ENCODE measurements around the gene SUN2. TPM values are rescaled to one million over a fixed set of nuclear protein-coding genes. Genes with fewer than 3 reads are reported as not detected.

SUN2 gene
- total and polyA plus RNA-seq, 2 of the 13 experiments (the other 11 are each of a cell fraction or from before 2014, with no cell fraction given): 45.6 to 56.6 TPM

- TF ChIP-seq EP300 (IDR thresholded peaks at IDR 0.05; ENCODE audit: low read depth in 2 of 2, low read length in 2 of 2) (peak; percentile 42 to 48; a peak in 2 of 4 replicates), EP300 (CRISPR knock-in tag; IDR thresholded peaks at IDR 0.05; ENCODE audit: borderline replicate concordance) (peak; percentile 60), ZNF142 (CRISPR knock-in tag; IDR thresholded peaks at IDR 0.05) (peak; percentile 71), ZNF276 (CRISPR knock-in tag; IDR thresholded peaks at IDR 0.05; ENCODE audit: low read depth) (no peak), KDM2A (CRISPR knock-in tag; IDR thresholded peaks at IDR 0.05; ENCODE audit: borderline replicate concordance, low read depth) (peak; percentile 66; the same call in 1 of the 2 replicates), ZNF441 (CRISPR knock-in tag; IDR thresholded peaks at IDR 0.05; ENCODE audit: borderline replicate concordance) (peak; percentile 91), LRRFIP1 (CRISPR knock-in tag; conservative IDR thresholded peaks at IDR 0.05) (no peak), MAFG (CRISPR knock-in tag; IDR thresholded peaks at IDR 0.05) (no peak), TRIM22 (IDR thresholded peaks at IDR 0.05) (no peak), ZFYVE20 (CRISPR knock-in tag; IDR thresholded peaks at IDR 0.05; ENCODE audit: borderline replicate concordance, low read depth) (no peak), YEATS4 (CRISPR knock-in tag; IDR thresholded peaks at IDR 0.05; ENCODE audit: borderline replicate concordance) (peak; percentile 70; the same call in 1 of the 2 replicates), SRSF1 (optimal IDR thresholded peaks at IDR 0.05; ENCODE audit: low read depth, low read length) (peak; percentile 45), PATZ1 (CRISPR knock-in tag; IDR thresholded peaks at IDR 0.05) (peak; percentile 93), GLI4 (CRISPR knock-in tag; IDR thresholded peaks at IDR 0.05; ENCODE audit: borderline replicate concordance) (0 out of 2 replicates have a peak, but pooled peaks have one; percentile 50)
These were observed 465 bp downstream of the SUN2 start (continued) for GRCh38 chr22:38755155-38755910.

Data from HepG2 (cell line).